ENCODE measurements around the gene TRAPPC2L.

The TRAPPC2L gene

GRCh38 chr16:88856828-88857727 lies at the start of gene TRAPPC2L, which contains the start of gene GALNS:
Gene TRAPPC2L (plus strand): TSS chr16:88857127. CDS start chr16:88857151, 24 bp downstream.
Gene GALNS (minus strand): TSS chr16:88856947. CDS start chr16:88856877, 70 bp downstream.
- peak; percentile 86 for DNase-seq

- DNase-seq, result no peak
Measured at GRCh38 chr16:88807142-88807625, 49.7 kb upstream of the TRAPPC2L start.

- no peak for DNase-seq
Measured at GRCh38 chr16:88807626-88808453, 49.1 kb upstream of the TRAPPC2L start.

GRCh38 chr16:88809068-88809675 lies 47.8 kb upstream of the TRAPPC2L start:
- DNase-seq, result no peak

GRCh38 chr16:88809676-88810165 lies 47.2 kb upstream of the TRAPPC2L start:
- no peak for DNase-seq

- DNase-seq, result no peak
Measured at GRCh38 chr16:88810166-88810911, 46.6 kb upstream of the TRAPPC2L start.

GRCh38 chr16:88810912-88811768 lies 45.8 kb upstream of the TRAPPC2L start:
- peak; percentile 52 for DNase-seq

- DNase-seq, result peak; percentile 36
Measured at GRCh38 chr16:88811769-88812512, 45.0 kb upstream of the TRAPPC2L start, which contains the start of gene APRT. Gene APRT (minus strand): TSS chr16:88811928. CDS start chr16:88811899, 29 bp downstream.

- no peak for DNase-seq
Measured at GRCh38 chr16:88812513-88813268, 44.2 kb upstream of the TRAPPC2L start.

- no peak for DNase-seq
Measured at GRCh38 chr16:88813269-88814143, 43.4 kb upstream of the TRAPPC2L start.

- DNase-seq, result no peak
Measured at GRCh38 chr16:88814144-88814502, 42.8 kb upstream of the TRAPPC2L start.

GRCh38 chr16:88815227-88815626 lies 41.7 kb upstream of the TRAPPC2L start:
- DNase-seq, result no peak

GRCh38 chr16:88815901-88816589 lies 40.9 kb upstream of the TRAPPC2L start:
- DNase-seq, result no peak

- no peak for DNase-seq
Measured at GRCh38 chr16:88816736-88817535, 40.0 kb upstream of the TRAPPC2L start.

GRCh38 chr16:88817785-88818574 lies 38.9 kb upstream of the TRAPPC2L start:
- no peak for DNase-seq

GRCh38 chr16:88818575-88818874 lies 38.4 kb upstream of the TRAPPC2L start:
- no peak for DNase-seq
